Tibial nerve (tissue), 3 donors: Measurements from ENCODE around the gene KRT84.

ENCODE experiments used
- POLR2A ChIP-seq, 2 donors: fragments of 450-650 bp; IDR thresholded peaks; one replicate each; pipeline ENCODE4 v1.6.1; 2017; ENCODE audit warnings: antibody characterized with exemption in 2 of 2, mild to moderate bottlenecking in 2 of 2, moderate library complexity in 2 of 2
- TF ChIP-seq, protein P1 (sequence below), 5 experiments: fragments of 200-600 bp in 3 of 5; fragments of 450-650 bp in 2 of 5; sonication (generic) in 3 of 5; IDR thresholded peaks; one replicate each; pipeline ENCODE4 v1.5.1; 2016 to 2019; ENCODE audit warnings: antibody characterized with exemption in 5 of 5, mild to moderate bottlenecking in 3 of 5, moderate library complexity in 2 of 5

DNA sequence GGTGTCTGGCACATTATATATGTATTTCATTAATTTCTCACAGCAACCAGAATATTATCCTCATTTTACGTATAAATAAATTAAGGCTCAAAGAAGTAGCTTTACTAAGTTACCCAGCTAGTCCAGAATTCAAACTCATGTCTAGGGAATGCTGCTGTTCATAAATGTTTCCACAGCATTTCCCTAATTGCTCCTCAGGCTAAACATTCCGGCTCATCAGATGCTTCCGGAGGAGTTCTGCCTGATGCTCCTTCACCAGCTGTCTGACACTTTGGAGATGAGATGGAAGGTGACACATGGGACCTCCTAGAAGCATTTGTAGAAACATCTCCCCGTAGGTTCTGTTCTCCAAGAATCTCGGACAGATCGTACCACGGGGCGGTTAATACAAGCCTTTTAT, 30.3 kb downstream of the KRT84 start:
- TF ChIP-seq, protein P1, sequence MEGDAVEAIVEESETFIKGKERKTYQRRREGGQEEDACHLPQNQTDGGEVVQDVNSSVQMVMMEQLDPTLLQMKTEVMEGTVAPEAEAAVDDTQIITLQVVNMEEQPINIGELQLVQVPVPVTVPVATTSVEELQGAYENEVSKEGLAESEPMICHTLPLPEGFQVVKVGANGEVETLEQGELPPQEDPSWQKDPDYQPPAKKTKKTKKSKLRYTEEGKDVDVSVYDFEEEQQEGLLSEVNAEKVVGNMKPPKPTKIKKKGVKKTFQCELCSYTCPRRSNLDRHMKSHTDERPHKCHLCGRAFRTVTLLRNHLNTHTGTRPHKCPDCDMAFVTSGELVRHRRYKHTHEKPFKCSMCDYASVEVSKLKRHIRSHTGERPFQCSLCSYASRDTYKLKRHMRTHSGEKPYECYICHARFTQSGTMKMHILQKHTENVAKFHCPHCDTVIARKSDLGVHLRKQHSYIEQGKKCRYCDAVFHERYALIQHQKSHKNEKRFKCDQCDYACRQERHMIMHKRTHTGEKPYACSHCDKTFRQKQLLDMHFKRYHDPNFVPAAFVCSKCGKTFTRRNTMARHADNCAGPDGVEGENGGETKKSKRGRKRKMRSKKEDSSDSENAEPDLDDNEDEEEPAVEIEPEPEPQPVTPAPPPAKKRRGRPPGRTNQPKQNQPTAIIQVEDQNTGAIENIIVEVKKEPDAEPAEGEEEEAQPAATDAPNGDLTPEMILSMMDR (IDR thresholded peaks at IDR 0.05), result no peak
- no peak for TF ChIP-seq POLR2A (IDR thresholded peaks at IDR 0.05)
